ENCODE measurements around the gene TP53I11. TPM values are rescaled to one million over a fixed set of nuclear protein-coding genes. Genes with fewer than 3 reads are reported as not detected.
A peak's percentile ranks its signal among the peaks of the same experiment; 100 is the strongest.

Gene TP53I11
- total RNA-seq, 1 experiment from 2014 or later, result 13.4 TPM

DNA sequence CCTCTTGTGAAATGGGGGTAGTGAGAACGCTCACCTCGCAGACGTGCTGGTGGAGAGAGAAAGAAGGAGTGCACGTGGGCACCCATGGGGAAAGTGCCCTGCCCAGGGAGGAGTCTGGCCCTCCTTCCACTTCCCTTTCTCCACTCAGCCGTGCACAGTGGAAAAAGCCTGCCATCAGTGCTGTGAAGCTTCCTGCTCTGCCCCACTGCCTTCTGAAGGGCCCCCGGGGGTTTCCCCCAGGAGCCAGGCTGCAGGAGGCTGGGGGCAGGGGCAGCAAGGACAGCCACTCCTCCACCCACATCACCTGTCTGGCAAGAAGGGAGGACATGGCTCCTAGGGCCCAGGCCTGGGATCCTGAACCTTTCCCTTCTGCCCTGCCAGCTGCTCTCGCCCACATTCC lies 7.6 kb downstream of the TP53I11 start:
- no peak for DNase-seq
- Histone ChIP-seq H3K9me3 (replicated peaks) (no peaks in the 10 kb centered on the region), H3K27ac (no peak overlapping the region), H3K27me3 (no peaks in the 10 kb centered on the region), H3K36me3 (no peaks in the 10 kb centered on the region), H3K4me3 (no peak overlapping the region), H3K4me1 (0 out of 2 replicates have a peak, but pooled peaks cover 3% of the 10 kb centered on the region)

DNA sequence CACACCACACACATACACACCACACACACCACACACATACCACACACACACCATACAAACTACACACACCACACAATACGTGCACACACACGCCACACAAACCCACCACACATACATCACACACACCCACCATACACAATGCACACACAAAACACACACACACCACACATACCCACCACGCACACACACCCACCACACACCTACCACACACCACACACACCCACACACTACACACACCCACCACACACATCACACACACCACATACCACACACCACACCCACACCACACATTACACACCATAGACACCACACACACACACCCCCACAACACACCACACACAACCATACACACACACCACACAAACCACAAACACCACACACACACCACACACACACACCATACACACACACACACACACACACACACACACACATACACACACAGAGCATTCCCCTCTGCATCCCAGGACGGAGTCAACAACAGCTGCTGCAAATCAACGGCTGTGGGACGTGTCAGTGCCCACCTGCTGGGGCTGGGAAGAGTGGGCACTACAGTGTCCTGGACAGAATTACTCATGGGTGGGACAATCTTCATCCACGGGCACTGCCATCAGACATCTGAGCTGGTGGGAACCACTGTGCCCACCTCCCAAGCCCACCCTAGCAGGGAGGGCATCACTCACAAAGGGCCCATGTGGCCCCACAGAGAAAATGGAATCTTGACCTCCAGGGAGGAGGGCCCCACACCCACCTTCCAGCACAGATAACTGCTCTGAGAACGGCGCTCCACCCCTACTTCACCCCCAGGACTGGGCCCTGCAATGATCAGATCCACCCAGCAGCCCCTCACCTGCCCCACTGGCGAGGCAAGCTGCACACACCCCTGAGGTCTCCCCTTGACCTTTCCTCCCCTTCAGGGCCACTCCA lies 8.4 kb downstream of the TP53I11 start:
- Histone ChIP-seq H3K9me3 (replicated peaks) (no peaks in the 10 kb centered on the region), H3K4me1 (0 out of 2 replicates have a peak, but pooled peaks cover 3% of the 10 kb centered on the region), H3K36me3 (no peaks in the 10 kb centered on the region), H3K27me3 (no peaks in the 10 kb centered on the region), H3K4me3 (no peak overlapping the region), H3K27ac (no peak overlapping the region)
- DNase-seq, result no peak

DNA sequence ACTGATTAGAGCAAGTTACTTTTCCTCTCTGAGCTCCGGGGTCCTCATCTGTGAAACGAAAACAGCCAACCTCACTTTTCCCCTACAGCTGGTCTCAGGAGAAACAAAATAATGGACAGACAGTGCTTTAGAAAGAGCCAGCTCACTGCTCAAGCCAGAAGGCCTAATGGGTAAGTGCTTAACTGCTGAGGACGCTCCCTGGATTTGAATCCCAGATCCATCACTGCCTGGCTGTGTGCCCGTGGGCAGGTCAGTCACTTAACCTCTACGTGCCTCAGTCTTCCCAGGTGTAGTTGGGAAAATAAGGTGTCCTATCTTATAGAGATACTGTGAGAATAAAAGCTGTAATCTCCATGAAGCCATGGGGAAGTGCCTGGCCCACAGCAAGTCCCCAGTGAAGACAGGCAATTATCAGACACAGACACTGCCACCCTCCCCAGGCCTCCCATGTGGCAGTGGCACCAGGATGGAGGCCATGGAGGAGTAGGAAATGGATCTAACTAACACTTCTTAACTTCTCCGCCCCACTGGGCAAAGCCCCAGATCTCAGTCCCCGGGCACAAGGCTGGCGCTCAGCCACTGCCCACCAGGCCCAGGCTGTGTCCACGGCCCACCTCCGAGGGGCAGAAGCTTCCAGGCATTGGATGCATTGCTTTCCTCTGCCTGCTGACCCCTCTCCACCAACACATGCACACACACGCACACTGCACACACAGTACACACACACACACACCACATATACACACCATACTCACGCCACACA lies 9.2 kb downstream of the TP53I11 start:
- 0 out of 2 replicates have a peak, but pooled peaks cover 3% of the 10 kb centered on the region for H3K4me1 ChIP-seq

DNA sequence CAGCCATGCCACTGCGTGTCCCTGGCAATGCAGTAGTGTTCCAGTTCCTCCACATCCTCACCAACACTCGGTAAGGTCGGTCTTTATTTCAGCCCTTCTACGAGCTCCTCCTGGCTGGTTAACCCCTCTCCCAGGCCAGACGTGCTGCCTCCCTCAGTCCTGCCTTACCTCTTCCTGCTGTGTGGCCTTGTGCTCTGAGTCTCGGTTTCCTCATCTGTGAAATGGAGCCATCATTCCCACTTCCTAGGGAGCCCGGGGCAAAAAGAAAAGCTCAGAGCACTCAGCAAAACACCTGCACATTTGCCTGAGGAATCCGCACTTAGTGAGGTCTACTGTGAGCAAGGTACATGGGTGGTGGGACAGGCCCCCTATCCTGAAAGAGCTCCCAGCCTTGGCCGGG lies 9.8 kb downstream of the TP53I11 start:
- Histone ChIP-seq H3K4me3 (no peak overlapping the region), H3K4me1 (0 out of 2 replicates have a peak, but pooled peaks cover 3% of the 10 kb centered on the region), H3K36me3 (no peaks in the 10 kb centered on the region), H3K27me3 (no peaks in the 10 kb centered on the region), H3K27ac (no peak overlapping the region), H3K9me3 (replicated peaks) (no peaks in the 10 kb centered on the region)
- DNase-seq, result no peak

More for the DNA sequence above, 9.2 kb downstream of the TP53I11 start:
- no peak overlapping the region for H3K4me3 ChIP-seq
- no peak for DNase-seq
- H3K36me3 ChIP-seq, result no peaks in the 10 kb centered on the region
- no peak overlapping the region for H3K27ac ChIP-seq
- no peaks in the 10 kb centered on the region for H3K27me3 ChIP-seq
- H3K9me3 ChIP-seq (replicated peaks), result no peaks in the 10 kb centered on the region

DNA sequence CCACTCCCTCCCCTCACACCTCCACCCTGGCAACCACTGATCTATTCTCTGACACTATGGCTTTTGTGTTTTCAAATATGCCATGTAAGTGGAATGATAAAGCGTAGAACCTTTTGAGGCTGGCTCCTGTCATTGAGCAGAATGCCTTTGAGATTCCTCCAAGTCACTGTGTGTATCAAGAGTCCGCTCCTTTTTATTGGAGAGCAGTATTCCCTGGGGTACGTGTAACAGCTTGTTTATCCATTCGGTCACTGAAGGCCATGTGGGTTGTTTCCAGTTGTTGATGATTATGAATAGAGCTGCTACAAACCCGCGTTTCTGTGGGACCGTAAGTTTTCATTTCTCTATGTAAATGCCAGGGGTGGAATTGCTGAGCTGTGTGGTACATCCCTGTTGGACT lies 10.3 kb downstream of the TP53I11 start:
- Histone ChIP-seq H3K27me3 (no peaks in the 10 kb centered on the region), H3K4me3 (no peak overlapping the region), H3K27ac (no peak overlapping the region), H3K36me3 (no peaks in the 10 kb centered on the region), H3K4me1 (0 out of 2 replicates have a peak, but pooled peaks cover 3% of the 10 kb centered on the region), H3K9me3 (replicated peaks) (no peaks in the 10 kb centered on the region)
- no peak for DNase-seq

DNA sequence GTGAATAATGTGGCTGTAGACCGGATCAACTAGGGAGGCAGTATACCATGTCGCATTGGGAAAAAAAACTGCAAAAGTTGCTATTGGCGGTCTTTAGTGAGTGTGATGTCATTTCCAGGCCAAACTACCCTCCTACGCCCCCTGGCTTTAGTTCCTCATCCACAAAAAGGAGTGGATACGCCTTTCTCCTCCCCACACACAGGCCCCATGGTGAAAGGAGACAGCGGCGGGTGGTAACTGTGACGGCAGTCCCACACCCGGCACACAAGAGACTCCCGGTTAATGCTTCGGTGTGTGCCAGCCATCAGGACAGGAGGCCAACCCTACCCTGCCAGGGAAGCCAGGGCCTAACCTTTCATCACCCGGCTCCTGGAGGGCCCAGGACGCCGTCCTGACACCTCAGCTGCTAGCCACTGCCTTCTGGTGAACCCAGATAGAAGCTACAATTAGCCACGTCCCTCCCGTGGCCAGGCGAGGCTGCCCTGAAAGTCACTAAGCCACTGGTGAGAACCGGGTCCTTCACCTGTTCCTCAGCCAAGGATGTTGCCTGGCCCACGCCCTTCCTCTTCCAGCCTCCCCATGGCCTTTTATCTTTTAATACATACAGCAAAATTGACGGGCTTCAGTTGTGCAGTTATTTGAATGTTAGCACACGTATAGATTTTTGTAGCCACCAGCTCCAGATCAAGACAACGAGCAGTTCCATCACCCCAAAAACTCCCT lies 10.8 kb downstream of the TP53I11 start:
- peak in 1 of 2 experiments; percentile 35 for DNase-seq
- H3K9me3 ChIP-seq (replicated peaks), result no peaks in the 10 kb centered on the region
- H3K27ac ChIP-seq, result no peak overlapping the region
- H3K4me3 ChIP-seq, result no peak overlapping the region
- 0 out of 2 replicates have a peak, but pooled peaks cover 3% of the 10 kb centered on the region for H3K4me1 ChIP-seq
- no peaks in the 10 kb centered on the region for H3K27me3 ChIP-seq
- no peaks in the 10 kb centered on the region for H3K36me3 ChIP-seq

DNA sequence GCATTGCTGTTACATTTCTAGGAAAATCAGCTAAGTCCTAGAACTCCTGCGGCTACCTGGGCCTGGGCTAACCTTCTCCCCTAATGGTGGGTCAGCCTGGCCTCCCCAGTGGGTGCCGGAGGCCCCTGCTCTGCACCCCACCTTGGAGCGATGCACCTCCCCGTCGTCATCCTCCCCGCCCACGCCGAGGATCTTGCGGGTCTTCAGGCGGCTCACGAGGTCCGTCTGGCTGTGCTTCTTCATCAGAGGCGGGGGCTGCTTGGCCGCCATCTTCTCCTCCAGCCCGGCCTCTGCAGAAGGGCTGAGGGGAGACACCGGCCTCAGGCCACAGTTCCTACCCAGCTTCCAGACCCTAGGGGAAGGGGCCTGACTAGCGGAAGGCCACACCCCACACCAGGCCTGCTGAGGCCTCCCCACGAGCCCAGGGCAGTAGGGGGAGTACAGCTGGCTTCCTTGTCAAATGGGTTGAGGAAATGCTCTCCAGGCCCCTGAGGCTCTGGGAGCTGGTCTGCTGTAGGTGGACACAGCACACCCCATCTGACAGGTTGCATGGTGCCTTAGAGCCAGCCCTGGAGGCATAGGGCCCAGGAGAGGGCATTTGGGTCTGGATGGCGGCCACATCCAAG lies 12.5 kb downstream of the TP53I11 start:
- DNase-seq, result no peak
- Histone ChIP-seq H3K4me1 (0 out of 2 replicates have a peak, but pooled peaks cover 3% of the 10 kb centered on the region), H3K4me3 (no peak overlapping the region), H3K27me3 (no peaks in the 10 kb centered on the region), H3K9me3 (replicated peaks) (no peaks in the 10 kb centered on the region), H3K36me3 (no peaks in the 10 kb centered on the region), H3K27ac (no peak overlapping the region)

DNA sequence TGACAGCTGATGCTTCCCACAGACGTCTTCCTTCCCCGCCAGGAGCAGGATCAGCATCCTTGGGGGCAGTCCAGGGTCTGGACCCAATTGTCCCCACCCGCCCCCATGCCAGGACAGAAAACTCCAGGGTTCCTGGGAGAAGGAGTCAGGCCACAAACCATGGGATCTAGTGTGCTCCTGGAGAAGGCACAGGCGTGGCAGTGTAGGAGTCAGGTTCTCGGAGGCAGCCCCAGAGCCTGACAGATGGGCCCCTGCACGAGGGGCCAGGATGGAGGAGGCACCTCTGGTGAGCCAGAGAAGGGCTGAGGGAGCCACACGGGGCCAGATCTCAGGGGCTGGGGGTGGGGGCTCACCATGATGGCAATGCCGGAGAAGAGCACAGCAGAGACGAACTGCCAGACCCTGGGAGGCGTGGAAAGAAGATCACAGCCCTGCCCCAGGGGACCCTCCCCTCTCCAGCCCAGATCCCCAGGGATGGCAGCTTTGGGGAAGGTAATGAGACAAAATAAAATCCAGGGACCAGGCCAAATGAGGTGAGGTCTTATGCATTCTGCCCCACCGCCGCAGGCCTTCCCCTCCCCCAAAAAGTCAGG lies 13.6 kb downstream of the TP53I11 start:
- no peak for DNase-seq
- no peaks in the 10 kb centered on the region for H3K36me3 ChIP-seq
- H3K9me3 ChIP-seq (replicated peaks), result no peaks in the 10 kb centered on the region
- H3K4me1 ChIP-seq, result 0 out of 2 replicates have a peak, but pooled peaks cover under 1% of the 10 kb centered on the region
- H3K27me3 ChIP-seq, result no peaks in the 10 kb centered on the region
- H3K4me3 ChIP-seq, result no peak overlapping the region
- H3K27ac ChIP-seq, result no peak overlapping the region

DNA sequence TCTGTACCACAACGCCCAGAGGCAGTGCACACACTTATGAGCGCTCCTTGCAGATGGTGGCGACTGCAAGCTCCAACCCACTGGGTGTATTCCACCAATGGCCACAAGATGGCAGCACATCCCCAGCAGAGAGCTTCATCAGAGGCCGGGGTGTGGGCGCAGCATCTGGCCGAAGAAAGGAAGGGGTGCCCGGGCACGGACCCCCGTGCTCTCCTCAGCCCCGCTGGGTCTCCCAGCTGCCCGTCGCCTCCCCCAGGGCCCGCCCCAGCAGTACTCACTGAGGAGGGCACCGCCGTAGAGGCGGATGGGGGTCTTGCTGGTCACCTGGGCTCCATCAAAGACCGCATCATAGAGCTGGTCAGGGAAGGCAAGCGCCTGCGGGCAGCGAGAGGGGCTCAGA lies 14.2 kb downstream of the TP53I11 start:
- H3K4me3 ChIP-seq, result no peak overlapping the region
- DNase-seq, result peak; percentile 73 to 91

DNA sequence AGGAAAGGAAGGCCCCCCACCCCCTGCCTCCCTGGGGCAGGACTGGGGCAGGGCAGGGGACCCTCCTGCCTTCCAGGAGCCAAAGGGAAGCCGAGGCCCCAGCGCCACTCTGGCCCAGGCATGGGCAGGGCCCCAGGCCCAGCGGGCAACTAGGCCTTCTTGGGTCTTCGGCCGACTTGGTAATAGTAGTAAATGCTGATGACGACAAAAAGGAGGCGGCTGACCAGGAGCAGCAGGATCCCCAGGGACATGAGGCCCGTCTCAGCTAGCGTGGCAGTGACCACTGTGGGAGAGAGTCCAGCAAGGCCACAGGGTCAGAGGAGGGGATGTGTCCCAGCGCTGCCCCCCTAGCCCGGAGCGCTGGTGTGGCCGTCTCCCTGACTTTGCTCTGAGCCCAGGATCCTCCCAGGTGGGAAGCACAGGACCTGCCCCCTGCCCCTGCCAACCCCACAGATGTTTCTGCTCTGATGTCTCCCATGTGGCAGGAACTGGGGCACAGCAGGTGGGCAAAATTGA lies 15.9 kb downstream of the TP53I11 start:
- DNase-seq, result no peak
- H3K27me3 ChIP-seq, result no peaks in the 10 kb centered on the region
- H3K9me3 ChIP-seq (replicated peaks), result no peaks in the 10 kb centered on the region
- H3K4me3 ChIP-seq, result no peak overlapping the region
- H3K27ac ChIP-seq, result no peak overlapping the region
- H3K36me3 ChIP-seq, result no peaks in the 10 kb centered on the region
- no peaks in the 10 kb centered on the region for H3K4me1 ChIP-seq

More for the DNA sequence above, 14.2 kb downstream of the TP53I11 start:
- Histone ChIP-seq H3K9me3 (replicated peaks) (no peaks in the 10 kb centered on the region), H3K36me3 (no peaks in the 10 kb centered on the region), H3K27me3 (no peaks in the 10 kb centered on the region), H3K27ac (no peak overlapping the region), H3K4me1 (no peaks in the 10 kb centered on the region)

DNA sequence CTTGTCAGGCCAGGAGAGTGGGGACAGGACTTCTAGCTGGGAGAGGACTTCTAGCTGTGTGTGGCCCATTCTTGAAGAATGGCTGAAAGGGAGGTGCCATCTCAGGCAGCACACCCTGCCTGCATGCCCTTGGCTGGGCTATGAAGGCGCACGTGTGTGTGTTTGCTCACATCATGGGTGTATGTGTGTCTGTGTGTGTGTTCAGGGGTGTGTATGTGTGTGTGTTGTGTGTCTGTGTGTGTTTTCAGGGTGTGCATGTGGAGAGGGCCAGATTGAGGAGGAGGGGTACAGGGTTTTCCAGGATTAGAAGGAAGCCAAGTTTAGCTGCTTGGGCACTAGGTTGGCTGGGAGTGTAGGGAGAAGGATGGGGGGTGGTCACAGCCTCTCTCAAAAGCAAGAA lies 16.6 kb downstream of the TP53I11 start:
- H3K27ac ChIP-seq, result no peak overlapping the region
- H3K4me3 ChIP-seq, result no peak overlapping the region

DNA sequence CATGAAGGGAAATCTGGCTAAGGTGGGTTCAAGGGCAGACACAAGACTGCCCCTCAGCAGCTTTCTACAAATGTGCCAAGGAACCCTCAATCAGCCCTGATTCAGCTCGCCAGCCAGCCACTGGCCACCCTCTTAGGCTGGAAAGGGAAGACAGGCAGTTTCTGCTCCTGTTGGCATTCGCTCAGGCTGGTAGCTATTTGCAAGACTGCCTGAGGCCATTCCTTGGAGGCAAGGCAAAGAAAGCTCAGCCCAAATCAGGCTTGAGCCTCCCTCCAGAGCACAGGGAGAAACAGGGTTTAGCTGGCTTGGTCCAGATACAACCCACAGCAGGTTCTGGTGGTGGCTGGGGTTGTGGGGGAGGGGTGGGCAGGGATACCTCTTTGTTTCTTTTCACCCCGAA lies 19.2 kb downstream of the TP53I11 start:
- Histone ChIP-seq H3K9me3 (replicated peaks) (no peaks in the 10 kb centered on the region), H3K4me3 (no peak overlapping the region), H3K36me3 (no peaks in the 10 kb centered on the region; the same call in 1 of the 2 replicates), H3K27me3 (no peaks in the 10 kb centered on the region), H3K4me1 (peaks cover 2% of the 10 kb centered on the region; the same call in 1 of the 2 replicates), H3K27ac (no peak overlapping the region)
- no peak for DNase-seq

More for the DNA sequence above, 16.6 kb downstream of the TP53I11 start:
- H3K4me1 ChIP-seq, result no peaks in the 10 kb centered on the region
- no peaks in the 10 kb centered on the region for H3K36me3 ChIP-seq
- H3K9me3 ChIP-seq (replicated peaks), result no peaks in the 10 kb centered on the region
- DNase-seq, result no peak
- no peaks in the 10 kb centered on the region for H3K27me3 ChIP-seq

DNA sequence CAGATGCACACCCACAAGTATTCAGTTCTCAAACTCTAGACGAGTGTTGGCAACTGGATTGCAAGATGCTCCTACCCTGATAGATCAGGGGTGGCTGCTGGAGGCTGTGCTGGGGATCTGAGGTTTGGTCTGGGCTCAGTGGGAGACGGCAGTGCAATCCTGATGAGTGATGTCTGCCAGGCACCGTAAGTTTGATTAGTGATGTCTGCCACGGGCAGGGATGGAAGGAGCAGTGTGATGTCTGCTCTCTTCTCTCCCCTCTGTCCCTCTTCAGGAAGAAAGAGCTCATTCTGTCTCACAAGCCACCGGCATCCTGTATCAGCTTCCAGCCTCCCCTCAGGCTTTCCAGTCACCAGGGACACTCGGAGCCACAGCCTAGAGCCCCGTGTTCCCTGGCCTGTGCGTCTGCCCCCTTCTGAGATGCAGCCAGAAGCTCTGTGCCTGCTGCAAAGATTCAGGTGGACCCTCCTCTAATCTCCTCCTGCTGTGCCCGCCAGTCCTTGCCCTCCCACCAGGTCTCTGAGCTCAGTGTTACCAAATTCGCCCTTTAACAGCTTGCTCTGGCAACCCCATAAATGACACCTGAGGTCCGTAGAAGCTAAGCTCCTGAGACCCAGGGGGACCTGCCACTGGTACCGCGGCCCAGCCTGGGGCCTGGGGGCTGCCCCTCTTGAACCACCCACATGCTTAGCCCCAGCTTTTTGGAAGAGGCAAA lies 19.9 kb downstream of the TP53I11 start:
- Histone ChIP-seq H3K4me1 (peaks cover 9% of the 10 kb centered on the region; the same call in 1 of the 2 replicates), H3K9me3 (replicated peaks) (no peaks in the 10 kb centered on the region), H3K27me3 (no peaks in the 10 kb centered on the region), H3K4me3 (no peak overlapping the region), H3K27ac (no peak overlapping the region), H3K36me3 (no peaks in the 10 kb centered on the region; the same call in 1 of the 2 replicates)
- no peak for DNase-seq

Measured in SJCRH30 (cell line).